RPMI7951 (cell line): ENCODE measurements around the gene CD7. TPM values are rescaled to one million over a fixed set of nuclear protein-coding genes. Genes with fewer than 3 reads are reported as not detected.

Source experiments
- DNase-seq: peaks from one replicate; pipeline ENCODE4 v3.0.0-alpha.2; 2012; ENCODE audit warnings: low read depth
- total RNA-seq: library from RNA; depleted of rRNA; stranded (reverse); fragments of >200 nt; shearing (Covaris generic); gene quantifications from 2 replicates; pipeline ENCODE4 v1.2.3, GENCODE V29; 2014

The CD7 gene
- total RNA-seq, 1 experiment from 2014 or later: not detected

- DNase-seq: no peak
These were observed 18.6 kb downstream of the CD7 start for GRCh38 chr17:82298538-82299421.

- DNase-seq: peak; percentile 98
These were observed 19.5 kb downstream of the CD7 start for GRCh38 chr17:82297714-82298537.

GRCh38 chr17:82297280-82297713 lies 20.1 kb downstream of the CD7 start:
- DNase-seq: peak; percentile 93

GRCh38 chr17:82296511-82297279 lies 20.7 kb downstream of the CD7 start:
- DNase-seq: peak; percentile 20

GRCh38 chr17:82295472-82295814 lies 22.0 kb downstream of the CD7 start:
- no peak for DNase-seq

- no peak for DNase-seq
These were observed 23.2 kb downstream of the CD7 start for GRCh38 chr17:82294064-82294773.

- DNase-seq: peak; percentile 98
These were observed 24.9 kb downstream of the CD7 start for GRCh38 chr17:82292251-82293154.

GRCh38 chr17:82291582-82292250 lies 25.7 kb downstream of the CD7 start:
- DNase-seq: no peak

GRCh38 chr17:82287868-82288801 lies 29.3 kb downstream of the CD7 start:
- peak; percentile 99 for DNase-seq

GRCh38 chr17:82287013-82287867 lies 30.2 kb downstream of the CD7 start:
- no peak for DNase-seq

- DNase-seq: no peak
These were observed 32.3 kb downstream of the CD7 start for GRCh38 chr17:82285141-82285540.

- peak; percentile 98 for DNase-seq
These were observed 34.1 kb downstream of the CD7 start for GRCh38 chr17:82283208-82283749.

- DNase-seq: no peak
These were observed 34.9 kb downstream of the CD7 start for GRCh38 chr17:82282239-82283207.

GRCh38 chr17:82281502-82282238 lies 35.7 kb downstream of the CD7 start:
- DNase-seq: peak; percentile 77

- DNase-seq: no peak
These were observed 36.3 kb downstream of the CD7 start for GRCh38 chr17:82281076-82281475.
